ENCODE results near the gene PTPRN2. TPM values are rescaled to one million over a fixed set of nuclear protein-coding genes. Genes with fewer than 3 reads are reported as not detected.

PTPRN2 gene
- total RNA-seq, 1 experiment from 2014 or later, result not detected

- H3K79me2 ChIP-seq (ENCODE audit: low read depth), result no peaks in the 10 kb centered on the region
- peaks cover 98% of the 10 kb centered on the region for H3K27me3 ChIP-seq (ENCODE audit: insufficient read depth, low read depth)
- BruUV-seq (replicated peaks), result no TSS peak
- H3K9me3 ChIP-seq (ENCODE audit: insufficient read depth, low read depth), result no peaks in the 10 kb centered on the region
- intact Hi-C loops (cut with micrococcal nuclease; ENCODE audit: unreplicated experiment), result no loop called here
- H4K20me1 ChIP-seq (ENCODE audit: insufficient read depth), result no peaks in the 10 kb centered on the region
- POLR2A ChIA-PET (ENCODE audit: unreplicated experiment), result no interaction called here
- H3K9me2 ChIP-seq (ENCODE audit: insufficient read depth), result no peaks in the 10 kb centered on the region
- no peak for DNase-seq
- CTCF ChIA-PET, result no interaction called here
- H2AFZ ChIP-seq, result no peak overlapping the region
- no peaks in the 10 kb centered on the region for H3F3A ChIP-seq (ENCODE audit: insufficient read depth, low read depth)
- no peaks in the 10 kb centered on the region for H3K36me3 ChIP-seq (ENCODE audit: low read depth)
- no peak overlapping the region for H3K4me3 ChIP-seq
- no peak for TF ChIP-seq EZH2 (IDR thresholded peaks at IDR 0.05; ENCODE audit: low read depth)
- TF ChIP-seq CTCF (conservative IDR thresholded peaks at IDR 0.05), result no peak
- H3K4me2 ChIP-seq, result no peak overlapping the region
- no peaks in the 10 kb centered on the region for H3K4me1 ChIP-seq (replicated peaks; ENCODE audit: insufficient read depth)
- H3K27ac ChIP-seq, result no peak overlapping the region
Observed at GRCh38 chr7:157607218-157607617, 980.4 kb downstream of the PTPRN2 start.

- DNase-seq, result no peak
- Histone ChIP-seq H3K9me2 (ENCODE audit: insufficient read depth) (no peaks in the 10 kb centered on the region), H3K36me3 (ENCODE audit: low read depth) (no peaks in the 10 kb centered on the region), H3K27ac (no peak overlapping the region), H3F3A (ENCODE audit: insufficient read depth, low read depth) (no peaks in the 10 kb centered on the region), H3K4me2 (no peak overlapping the region), H3K27me3 (ENCODE audit: insufficient read depth, low read depth) (peaks cover 100% of the 10 kb centered on the region), H4K20me1 (ENCODE audit: insufficient read depth) (no peaks in the 10 kb centered on the region), H3K9me3 (ENCODE audit: insufficient read depth, low read depth) (no peaks in the 10 kb centered on the region), H3K4me3 (no peak overlapping the region), H2AFZ (no peak overlapping the region), H3K79me2 (ENCODE audit: low read depth) (no peaks in the 10 kb centered on the region), H3K4me1 (replicated peaks; ENCODE audit: insufficient read depth) (no peaks in the 10 kb centered on the region)
- intact Hi-C loops (cut with micrococcal nuclease; ENCODE audit: unreplicated experiment), result no loop called here
- CTCF ChIA-PET, result no interaction called here
- no TSS peak for BruUV-seq (replicated peaks)
- TF ChIP-seq CTCF (conservative IDR thresholded peaks at IDR 0.05) (no peak), EZH2 (IDR thresholded peaks at IDR 0.05; ENCODE audit: low read depth) (no peak)
- POLR2A ChIA-PET (ENCODE audit: unreplicated experiment), result no interaction called here
Observed at GRCh38 chr7:157606140-157606539, 981.5 kb downstream of the PTPRN2 start.

- Histone ChIP-seq H3K36me3 (ENCODE audit: low read depth) (no peaks in the 10 kb centered on the region), H3K4me3 (no peak overlapping the region), H3K79me2 (ENCODE audit: low read depth) (no peaks in the 10 kb centered on the region), H3K4me2 (no peak overlapping the region), H3K4me1 (replicated peaks; ENCODE audit: insufficient read depth) (no peaks in the 10 kb centered on the region), H2AFZ (no peak overlapping the region), H3K9me3 (ENCODE audit: insufficient read depth, low read depth) (no peaks in the 10 kb centered on the region), H3K9me2 (ENCODE audit: insufficient read depth) (no peaks in the 10 kb centered on the region), H3K27me3 (ENCODE audit: insufficient read depth, low read depth) (peaks cover 100% of the 10 kb centered on the region), H4K20me1 (ENCODE audit: insufficient read depth) (no peaks in the 10 kb centered on the region), H3K27ac (no peak overlapping the region), H3F3A (ENCODE audit: insufficient read depth, low read depth) (no peaks in the 10 kb centered on the region)
- no peak for TF ChIP-seq CTCF (conservative IDR thresholded peaks at IDR 0.05)
- TF ChIP-seq EZH2 (IDR thresholded peaks at IDR 0.05; ENCODE audit: low read depth), result no peak
- intact Hi-C loops (cut with micrococcal nuclease; ENCODE audit: unreplicated experiment), result no loop called here
- no TSS peak for BruUV-seq (replicated peaks)
- no peak for DNase-seq
- ChIA-PET CTCF (no interaction called here), POLR2A (ENCODE audit: unreplicated experiment) (no interaction called here)
Observed at GRCh38 chr7:157605638-157606037, 982.0 kb downstream of the PTPRN2 start.

Measured in PC-9 (cell line).